WTC11 (cell line): Measurements from ENCODE around the gene APOBEC3B. TPM values are rescaled to one million over a fixed set of nuclear protein-coding genes. Genes with fewer than 3 reads are reported as not detected.

ENCODE experiments used
- ATAC-seq: fragments of 200-7000 bp; cut with Tn5 transposase; 2 replicates; pipeline ENCODE4 v1.10.0; 2021; ENCODE audit warnings: mild to moderate bottlenecking, moderate library complexity
- CTCF ChIA-PET: fragments of 300-600 bp; sonication (Branson Sonifier 250); formaldehyde crosslinking; loops from one replicate; lab custom pipeline; 2021; ENCODE audit warnings: antibody characterized with exemption; lab: Charles Lee
- POLR2A ChIA-PET: fragments of 350-600 bp; sonication (Branson Sonifier 250); formaldehyde crosslinking; loops from one replicate; lab custom pipeline; 2021; ENCODE audit warnings: antibody characterized with exemption; lab: Charles Lee
- DNase-seq: peaks from one replicate; pipeline ENCODE4 v3.0.0; 2021; ENCODE audit warnings: low spot score
- H3K27ac Mint-ChIP-seq: 2 replicates; pipeline ENCODE4 v1.8.0; 2021; ENCODE audit warnings: mixed read lengths
- H3K27me3 Mint-ChIP-seq: 2 replicates; pipeline ENCODE4 v1.8.0; 2021; ENCODE audit warnings: low read depth, mild to moderate bottlenecking, moderate library complexity, mixed read lengths
- H3K36me3 Mint-ChIP-seq: 2 replicates; pipeline ENCODE4 v1.8.0; 2021; ENCODE audit warnings: mixed read lengths
- H3K4me1 Mint-ChIP-seq: 2 replicates; pipeline ENCODE4 v1.8.0; 2022; ENCODE audit warnings: mixed read lengths
- H3K4me3 Mint-ChIP-seq: 2 replicates; pipeline ENCODE4 v1.8.0; 2021; ENCODE audit warnings: mild to moderate bottlenecking, moderate library complexity, mixed read lengths
- H3K9me3 Mint-ChIP-seq: 2 replicates; pipeline ENCODE4 v1.8.0; 2021; ENCODE audit warnings: mixed read lengths
- ATF1 ChIP-seq: sonication (generic); formaldehyde crosslinking; IDR thresholded peaks from 2 replicates; pipeline ENCODE4 v1.8.1; 2023; ENCODE audit warnings: mild to moderate bottlenecking, moderate library complexity, missing genetic modification reagents
- CBFB ChIP-seq: sonication (generic); formaldehyde crosslinking; IDR thresholded peaks from 2 replicates; pipeline ENCODE4 v1.8.1; 2022; ENCODE audit warnings: mild to moderate bottlenecking, low read depth, missing genetic modification reagents
- CREB1 ChIP-seq: sonication (generic); formaldehyde crosslinking; IDR thresholded peaks from 2 replicates; pipeline ENCODE4 v1.8.0; 2023; ENCODE audit warnings: mild to moderate bottlenecking, missing genetic modification reagents
- ESRRA ChIP-seq: sonication (generic); formaldehyde crosslinking; IDR thresholded peaks from 2 replicates; pipeline ENCODE4 v1.8.1; 2022; ENCODE audit warnings: mild to moderate bottlenecking, missing genetic modification reagents, borderline replicate concordance
- FOXP4 ChIP-seq: sonication (generic); formaldehyde crosslinking; IDR thresholded peaks from 2 replicates; pipeline ENCODE4 v1.8.0; 2022; ENCODE audit warnings: mild to moderate bottlenecking, missing genetic modification reagents
- KAT7 ChIP-seq: sonication (generic); formaldehyde crosslinking; IDR thresholded peaks from 2 replicates; pipeline ENCODE4 v1.8.1; 2023; ENCODE audit warnings: missing genetic modification reagents, mild to moderate bottlenecking, borderline replicate concordance
- MAX ChIP-seq: sonication (generic); formaldehyde crosslinking; IDR thresholded peaks from 2 replicates; pipeline ENCODE4 v1.8.0; 2022; ENCODE audit warnings: mild to moderate bottlenecking, missing genetic modification reagents
- MXD4 ChIP-seq: fragments of 250-450 bp; sonication (Bioruptor Pico); IDR thresholded peaks from 2 replicates; pipeline ENCODE4 v1.8.0; 2021; ENCODE audit warnings: mild to moderate bottlenecking, moderate library complexity, borderline replicate concordance
- NFE2L1 ChIP-seq: sonication (generic); formaldehyde crosslinking; IDR thresholded peaks from 2 replicates; pipeline ENCODE4 v1.8.1; 2023; ENCODE audit warnings: missing genetic modification reagents
- SMAD4 ChIP-seq: sonication (generic); formaldehyde crosslinking; IDR thresholded peaks from 2 replicates; pipeline ENCODE4 v1.8.0; 2022; ENCODE audit warnings: mild to moderate bottlenecking, missing genetic modification reagents
- STAT6 ChIP-seq: sonication (generic); formaldehyde crosslinking; conservative IDR thresholded peaks from 2 replicates; pipeline ENCODE4 v1.8.1; 2023; ENCODE audit warnings: mild to moderate bottlenecking, low read depth, missing genetic modification reagents, moderate library complexity
- ZBTB43 ChIP-seq: sonication (generic); formaldehyde crosslinking; IDR thresholded peaks from 2 replicates; pipeline ENCODE4 v1.8.1; 2023; ENCODE audit warnings: mild to moderate bottlenecking, missing genetic modification reagents
- ZNF671 ChIP-seq: fragments of 250-450 bp; sonication (Bioruptor Pico); IDR thresholded peaks from 2 replicates; pipeline ENCODE4 v1.8.0; 2021; ENCODE audit warnings: mild to moderate bottlenecking
- total RNA-seq: library from RNA; stranded (reverse); gene quantifications from 3 replicates; pipeline ENCODE4 v1.2.3, GENCODE V29; 2021
- TF ChIP-seq, protein P1 (sequence below): fragments of 250-450 bp; sonication (Bioruptor Pico); IDR thresholded peaks from 2 replicates; pipeline ENCODE4 v1.9.0; 2021; ENCODE audit warnings: moderate library complexity, mild to moderate bottlenecking, inconsistent platforms, borderline replicate concordance
- TF ChIP-seq, protein P2 (sequence below): fragments of 250-450 bp; sonication (Bioruptor Pico); IDR thresholded peaks from 2 replicates; pipeline ENCODE4 v1.9.0; 2021; ENCODE audit warnings: mild to moderate bottlenecking, borderline replicate concordance

Gene APOBEC3B
- total RNA-seq, 1 experiment from 2014 or later, result 4.0 TPM

GRCh38 chr22:38967451-38968450, 14.4 kb upstream of the APOBEC3B start:
- CTCF ChIA-PET, result interaction anchor here (1.2 to 1.6 kb wide), 3 partner anchors 35 to 98 kb away, joined by 3 to 6 read pairs (median 3); no protein-coding TSS in a partner anchor
- no peaks in the 10 kb centered on the region for H3K36me3 Mint-ChIP-seq
- DNase-seq, result no peak
- no peak overlapping the region for H3K4me3 Mint-ChIP-seq
- H3K27ac Mint-ChIP-seq, result no peak overlapping the region
- TF ChIP-seq FOXP4 (CRISPR knock-in tag) (no peak), ZNF671 (CRISPR knock-in tag) (no peak), STAT6 (no peak), SMAD4 (CRISPR knock-in tag) (no peak), CREB1 (CRISPR knock-in tag) (no peak), CBFB (CRISPR knock-in tag) (no peak), MXD4 (no peak), KAT7 (no peak), NFE2L1 (CRISPR knock-in tag) (no peak), ZBTB43 (CRISPR knock-in tag) (no peak), MAX (no peak), ESRRA (CRISPR knock-in tag) (no peak), ATF1 (CRISPR knock-in tag) (no peak)
- TF ChIP-seq, protein P1, sequence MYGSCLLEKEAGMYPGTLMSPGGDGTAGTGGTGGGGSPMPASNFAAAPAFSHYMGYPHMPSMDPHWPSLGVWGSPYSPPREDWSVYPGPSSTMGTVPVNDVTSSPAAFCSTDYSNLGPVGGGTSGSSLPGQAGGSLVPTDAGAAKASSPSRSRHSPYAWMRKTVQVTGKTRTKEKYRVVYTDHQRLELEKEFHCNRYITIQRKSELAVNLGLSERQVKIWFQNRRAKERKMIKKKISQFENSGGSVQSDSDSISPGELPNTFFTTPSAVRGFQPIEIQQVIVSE, result no peak
- TF ChIP-seq, protein P2, sequence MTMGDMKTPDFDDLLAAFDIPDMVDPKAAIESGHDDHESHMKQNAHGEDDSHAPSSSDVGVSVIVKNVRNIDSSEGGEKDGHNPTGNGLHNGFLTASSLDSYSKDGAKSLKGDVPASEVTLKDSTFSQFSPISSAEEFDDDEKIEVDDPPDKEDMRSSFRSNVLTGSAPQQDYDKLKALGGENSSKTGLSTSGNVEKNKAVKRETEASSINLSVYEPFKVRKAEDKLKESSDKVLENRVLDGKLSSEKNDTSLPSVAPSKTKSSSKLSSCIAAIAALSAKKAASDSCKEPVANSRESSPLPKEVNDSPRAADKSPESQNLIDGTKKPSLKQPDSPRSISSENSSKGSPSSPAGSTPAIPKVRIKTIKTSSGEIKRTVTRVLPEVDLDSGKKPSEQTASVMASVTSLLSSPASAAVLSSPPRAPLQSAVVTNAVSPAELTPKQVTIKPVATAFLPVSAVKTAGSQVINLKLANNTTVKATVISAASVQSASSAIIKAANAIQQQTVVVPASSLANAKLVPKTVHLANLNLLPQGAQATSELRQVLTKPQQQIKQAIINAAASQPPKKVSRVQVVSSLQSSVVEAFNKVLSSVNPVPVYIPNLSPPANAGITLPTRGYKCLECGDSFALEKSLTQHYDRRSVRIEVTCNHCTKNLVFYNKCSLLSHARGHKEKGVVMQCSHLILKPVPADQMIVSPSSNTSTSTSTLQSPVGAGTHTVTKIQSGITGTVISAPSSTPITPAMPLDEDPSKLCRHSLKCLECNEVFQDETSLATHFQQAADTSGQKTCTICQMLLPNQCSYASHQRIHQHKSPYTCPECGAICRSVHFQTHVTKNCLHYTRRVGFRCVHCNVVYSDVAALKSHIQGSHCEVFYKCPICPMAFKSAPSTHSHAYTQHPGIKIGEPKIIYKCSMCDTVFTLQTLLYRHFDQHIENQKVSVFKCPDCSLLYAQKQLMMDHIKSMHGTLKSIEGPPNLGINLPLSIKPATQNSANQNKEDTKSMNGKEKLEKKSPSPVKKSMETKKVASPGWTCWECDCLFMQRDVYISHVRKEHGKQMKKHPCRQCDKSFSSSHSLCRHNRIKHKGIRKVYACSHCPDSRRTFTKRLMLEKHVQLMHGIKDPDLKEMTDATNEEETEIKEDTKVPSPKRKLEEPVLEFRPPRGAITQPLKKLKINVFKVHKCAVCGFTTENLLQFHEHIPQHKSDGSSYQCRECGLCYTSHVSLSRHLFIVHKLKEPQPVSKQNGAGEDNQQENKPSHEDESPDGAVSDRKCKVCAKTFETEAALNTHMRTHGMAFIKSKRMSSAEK (CRISPR knock-in tag), result no peak
- no peaks in the 10 kb centered on the region for H3K9me3 Mint-ChIP-seq
- no peaks in the 10 kb centered on the region; the same call in 1 of the 2 replicates for H3K27me3 Mint-ChIP-seq
- POLR2A ChIA-PET, result no interaction called here
- ATAC-seq, result no peak
- peaks cover 5% of the 10 kb centered on the region for H3K4me1 Mint-ChIP-seq
